Ectodermal cell (in vitro differentiated cells): ENCODE results near the gene MAPK1.
"Not testable (repeated sequence)": the region's sequence is repeated elsewhere in the genome, so short reads cannot be mapped to it uniquely, and the experiment has no call there.

Experiments used
- H3K27ac ChIP-seq: 2 replicates; pipeline ENCODE4 v1.7.0; 2013; ENCODE audit warnings: mild to moderate bottlenecking, low read depth, low read length; ENCODE audit not compliant: insufficient read depth, poor library complexity, severe bottlenecking
- H3K27me3 ChIP-seq: 2 replicates; pipeline ENCODE4 v1.7.0; 2013; ENCODE audit warnings: mild to moderate bottlenecking, low read length; ENCODE audit not compliant: insufficient read depth, control insufficient read depth, poor library complexity, severe bottlenecking
- H3K36me3 ChIP-seq: one replicate; pipeline ENCODE4 v1.7.0; 2013; ENCODE audit warnings: low read length; ENCODE audit not compliant: control insufficient read depth, insufficient read depth
- H3K4me1 ChIP-seq: one replicate; pipeline ENCODE4 v1.7.0; 2013; ENCODE audit warnings: low read length; ENCODE audit not compliant: control insufficient read depth, insufficient read depth
- H3K4me3 ChIP-seq: 2 replicates; pipeline ENCODE4 v1.7.0; 2013; ENCODE audit warnings: low read depth, low read length, control low read depth; ENCODE audit not compliant: insufficient read depth
- H3K9me3 ChIP-seq: 2 replicates; pipeline ENCODE4 v1.7.0; 2013; ENCODE audit warnings: mild to moderate bottlenecking, low read length, moderate library complexity; ENCODE audit not compliant: control insufficient read depth
- WGBS, 2 experiments: methylation state at CpG; one replicate each; pipeline ENCODE4 v1.1.7; 2013; ENCODE audit warnings: missing lambda C conversion rate in 2 of 2; 5-methylcytosine and 5-hydroxymethylcytosine counted together

Gene MAPK1

DNA sequence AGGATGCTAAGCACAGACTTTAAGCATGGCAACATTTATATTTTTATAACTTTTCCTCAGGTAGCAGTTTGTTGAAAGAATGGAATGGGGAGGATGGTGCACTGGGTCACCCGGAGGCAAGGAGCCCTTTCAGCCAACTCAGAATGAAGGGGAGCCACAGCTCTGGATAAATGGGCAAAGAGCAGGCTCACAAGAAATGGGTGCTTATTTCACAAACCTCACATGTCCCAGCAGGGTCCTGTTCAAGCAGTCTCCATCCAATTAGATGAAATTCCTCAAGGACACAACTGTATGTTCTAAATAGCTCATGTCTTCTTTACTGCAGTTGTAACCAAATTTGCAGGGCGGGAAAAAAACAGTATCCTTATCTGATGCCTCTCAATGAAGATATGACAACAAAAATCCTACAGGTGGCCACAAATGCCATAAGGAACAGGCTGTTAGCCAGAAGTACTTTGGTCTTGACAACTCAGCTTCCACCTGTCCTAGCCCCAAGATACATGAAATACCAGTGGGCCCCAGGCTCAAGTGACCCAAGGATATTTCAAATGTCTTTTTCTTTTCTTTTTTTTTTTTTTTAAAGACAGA is 48.2 kb downstream of the MAPK1 start:
- WGBS, 2 experiments, result 88 to 90% methylated on average over 2 of the region's 2 CpGs
- Histone ChIP-seq H3K36me3 (no peaks in the 10 kb centered on the region), H3K27ac (no peak overlapping the region), H3K4me3 (no peak overlapping the region), H3K9me3 (no peaks in the 10 kb centered on the region), H3K27me3 (no peaks in the 10 kb centered on the region), H3K4me1 (peaks cover 13% of the 10 kb centered on the region)

DNA sequence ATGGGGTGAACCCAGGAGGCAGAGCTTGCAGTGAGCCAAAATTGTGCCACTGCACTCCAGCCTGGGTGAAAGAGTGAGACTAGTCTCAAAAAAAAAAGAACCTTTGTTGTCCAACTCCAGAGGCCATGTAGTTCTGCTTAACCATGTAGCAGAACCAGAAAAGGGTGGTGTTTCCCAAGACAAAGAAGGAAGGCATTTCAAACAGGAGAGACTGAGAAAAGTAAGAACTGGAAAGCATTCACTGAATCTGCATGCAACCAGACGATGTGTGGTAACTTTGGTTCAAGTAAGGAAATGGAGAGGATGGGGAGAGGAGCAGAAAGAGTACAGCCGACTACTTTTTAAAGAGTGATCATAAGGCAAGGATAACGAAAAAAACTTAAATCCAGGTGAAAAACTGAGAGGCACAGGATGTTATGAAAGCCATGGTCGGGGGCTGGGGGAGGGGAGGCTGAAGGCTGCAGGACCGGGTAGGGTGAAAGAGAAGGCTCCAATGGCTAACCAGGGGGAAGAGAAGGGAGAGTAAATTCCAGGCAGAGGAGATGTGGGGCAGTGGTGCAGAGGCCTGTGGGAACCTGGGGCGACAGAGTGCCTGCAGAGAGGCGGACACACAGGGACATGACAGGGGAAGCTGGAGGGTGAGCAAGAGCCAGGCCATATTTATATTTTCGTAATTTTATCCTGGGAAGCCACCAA is 48.8 kb downstream of the MAPK1 start:
- Histone ChIP-seq H3K4me1 (peaks cover 13% of the 10 kb centered on the region), H3K27ac (no peak overlapping the region), H3K4me3 (no peak overlapping the region), H3K9me3 (no peaks in the 10 kb centered on the region), H3K27me3 (no peaks in the 10 kb centered on the region), H3K36me3 (no peaks in the 10 kb centered on the region)
- WGBS, 2 experiments, result 64 to 71% methylated on average over 8 of the region's 8 CpGs

DNA sequence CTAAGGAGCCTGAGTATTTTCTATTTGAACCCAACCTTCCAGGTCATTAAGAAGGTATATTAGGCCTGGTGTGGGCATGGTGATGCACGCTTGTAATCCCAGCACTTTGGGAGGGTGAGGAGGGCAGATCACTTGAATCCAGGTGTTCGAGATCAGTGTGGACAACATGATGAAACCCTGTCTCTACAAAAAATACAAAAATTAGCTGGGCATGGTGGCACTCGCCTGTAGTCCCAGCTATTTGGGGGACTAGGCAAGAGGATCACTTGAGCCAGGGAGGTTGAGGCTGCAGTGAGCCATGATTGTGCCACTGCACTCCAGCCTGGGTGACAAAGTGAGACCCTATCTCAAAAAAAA is 50.0 kb downstream of the MAPK1 start:
- H3K36me3 ChIP-seq, H3K4me3 ChIP-seq, H3K27ac ChIP-seq, H3K27me3 ChIP-seq, H3K9me3 ChIP-seq: not testable (repeated sequence)
- H3K4me1 ChIP-seq, result peaks cover 13% of the 10 kb centered on the region
- WGBS, 2 experiments, result 94 to 95% methylated on average over 3 of the region's 3 CpGs

DNA sequence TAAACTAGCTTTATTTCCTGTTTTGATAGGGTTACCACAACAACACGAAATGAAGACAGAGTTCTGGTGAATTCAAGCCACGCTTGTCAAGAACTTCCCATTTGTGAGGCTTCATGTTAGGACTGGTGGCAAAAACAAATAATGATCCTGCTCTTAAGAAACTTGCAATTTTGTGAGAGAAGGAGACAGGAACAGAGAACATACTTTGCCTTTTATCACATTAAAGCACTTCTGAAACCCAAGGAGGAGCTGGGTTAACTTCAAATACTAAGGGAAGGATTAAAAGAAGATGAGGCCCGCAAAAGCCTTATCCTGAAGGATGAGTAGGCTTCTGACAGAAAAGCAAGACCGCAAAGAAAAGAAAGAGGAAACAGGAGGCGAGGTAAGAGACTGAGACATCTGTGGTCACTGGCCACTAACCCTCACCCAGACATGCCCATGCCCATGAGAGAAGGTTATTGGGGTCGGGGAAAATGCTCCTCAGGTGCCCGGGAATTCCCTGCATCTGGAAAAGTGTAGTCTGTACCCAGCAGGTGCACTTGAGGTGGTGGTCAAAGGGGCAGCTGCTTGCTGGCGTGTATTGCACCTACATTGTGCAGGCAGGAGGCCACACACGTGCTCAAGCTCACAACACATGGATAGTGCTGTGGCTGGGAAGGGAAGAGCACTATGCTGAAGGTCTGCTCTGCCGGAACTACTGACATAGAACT is 50.5 kb downstream of the MAPK1 start:
- Histone ChIP-seq H3K9me3 (no peaks in the 10 kb centered on the region), H3K36me3 (no peaks in the 10 kb centered on the region), H3K4me3 (no peak overlapping the region), H3K27me3 (no peaks in the 10 kb centered on the region), H3K27ac (no peak overlapping the region), H3K4me1 (peaks cover 13% of the 10 kb centered on the region)
- WGBS, 2 experiments, result 94 to 95% methylated on average over 10 of the region's 10 CpGs

DNA sequence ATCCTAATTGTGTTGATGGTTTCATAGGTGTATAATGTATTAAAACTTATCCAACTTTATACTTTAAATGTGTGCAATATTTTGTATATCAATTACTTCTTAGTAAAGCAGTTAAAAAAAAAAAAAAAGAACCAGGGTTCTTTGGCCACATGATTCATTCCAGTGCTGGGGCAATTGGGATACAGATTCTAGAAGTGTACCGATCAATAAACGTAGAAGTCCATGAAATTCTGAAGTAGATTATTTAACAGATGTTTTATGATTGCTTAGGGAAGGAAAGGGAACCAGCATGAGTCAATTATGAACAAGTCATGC is 51.0 kb downstream of the MAPK1 start:
- no peaks in the 10 kb centered on the region for H3K9me3 ChIP-seq
- H3K27me3 ChIP-seq, result no peaks in the 10 kb centered on the region
- WGBS, 2 experiments, result 94 to 98% methylated on average over 2 of the region's 2 CpGs
- peaks cover 13% of the 10 kb centered on the region for H3K4me1 ChIP-seq
- no peaks in the 10 kb centered on the region for H3K36me3 ChIP-seq
- H3K27ac ChIP-seq, result no peak overlapping the region
- no peak overlapping the region for H3K4me3 ChIP-seq

DNA sequence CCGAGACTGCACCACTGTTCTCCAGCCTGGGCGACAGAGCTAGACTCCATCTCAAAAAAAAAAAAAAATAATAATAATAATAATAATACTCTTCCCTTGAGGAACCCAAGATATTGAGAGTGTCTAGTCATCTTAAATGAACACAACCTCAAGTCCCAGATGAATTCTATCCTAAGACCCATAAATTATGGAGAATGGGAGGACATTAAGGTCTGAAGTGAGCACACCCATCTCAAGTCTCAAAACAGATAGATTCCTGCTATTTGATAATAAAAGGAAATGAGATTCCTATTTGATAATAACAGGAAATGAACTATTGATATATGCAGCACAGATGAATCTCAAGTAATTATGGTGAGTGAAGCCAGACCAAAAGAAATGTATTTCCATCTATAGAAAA is 51.5 kb downstream of the MAPK1 start:
- H3K36me3 ChIP-seq, result no peaks in the 10 kb centered on the region
- 91 to 100% methylated on average over 1 of the region's 2 CpGs for WGBS, 2 experiments

DNA sequence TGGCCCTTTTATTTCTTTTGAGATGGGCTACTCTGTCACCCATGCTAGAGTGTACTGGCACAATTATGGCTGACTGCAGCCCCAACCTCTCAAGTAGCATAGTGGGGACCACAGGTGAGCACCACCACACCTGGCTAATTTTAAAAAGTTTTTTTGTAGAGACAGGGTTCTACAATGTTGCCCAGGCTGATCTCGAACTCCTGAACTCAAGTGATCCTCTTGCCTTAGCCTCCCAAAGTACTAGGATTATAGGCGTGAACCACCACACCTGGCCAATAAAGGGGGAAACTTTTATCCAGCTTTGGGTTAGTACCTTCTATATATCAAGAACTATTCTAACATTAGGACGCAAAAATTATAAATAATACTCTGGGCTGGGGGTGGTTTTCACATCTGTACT is 52.1 kb downstream of the MAPK1 start:
- no peak overlapping the region for H3K27ac ChIP-seq
- H3K36me3 ChIP-seq, result no peaks in the 10 kb centered on the region
- no peaks in the 10 kb centered on the region for H3K27me3 ChIP-seq
- peaks cover 13% of the 10 kb centered on the region for H3K4me1 ChIP-seq
- no peaks in the 10 kb centered on the region for H3K9me3 ChIP-seq
- WGBS, 2 experiments, result 93 to 97% methylated on average over 3 of the region's 3 CpGs
- no peak overlapping the region for H3K4me3 ChIP-seq

More for the DNA sequence above, 51.5 kb downstream of the MAPK1 start:
- Histone ChIP-seq H3K4me3 (no peak overlapping the region), H3K9me3 (no peaks in the 10 kb centered on the region), H3K27ac (no peak overlapping the region), H3K4me1 (peaks cover 13% of the 10 kb centered on the region), H3K27me3 (no peaks in the 10 kb centered on the region)

DNA sequence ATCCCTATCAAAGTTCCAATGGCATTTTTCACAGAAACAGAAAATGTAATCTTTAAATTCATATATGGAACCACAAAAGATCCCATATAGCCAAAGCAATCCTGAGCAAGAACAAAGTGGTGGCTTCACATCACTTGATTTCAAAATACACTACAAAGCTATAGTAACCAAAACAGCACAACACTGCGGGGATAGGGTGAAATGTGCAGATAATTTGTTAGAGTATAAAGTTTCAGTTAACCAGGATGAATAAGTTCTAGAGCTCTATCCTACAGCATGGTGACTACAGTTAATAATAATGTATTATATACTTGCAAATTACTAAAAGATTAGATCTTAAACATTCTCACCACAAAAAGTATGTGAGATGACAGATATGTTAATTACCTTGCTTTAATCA is 55.5 kb downstream of the MAPK1 start:
- H3K9me3 ChIP-seq, result no peaks in the 10 kb centered on the region
- H3K4me1 ChIP-seq, result no peaks in the 10 kb centered on the region
- no peak overlapping the region for H3K27ac ChIP-seq
- H3K4me3 ChIP-seq, result no peak overlapping the region
- H3K27me3 ChIP-seq, result no peaks in the 10 kb centered on the region
- H3K36me3 ChIP-seq, result peaks cover 5% of the 10 kb centered on the region
- WGBS, 2 experiments, result no CpG with 5 or more reads among the region's 1 CpG

DNA sequence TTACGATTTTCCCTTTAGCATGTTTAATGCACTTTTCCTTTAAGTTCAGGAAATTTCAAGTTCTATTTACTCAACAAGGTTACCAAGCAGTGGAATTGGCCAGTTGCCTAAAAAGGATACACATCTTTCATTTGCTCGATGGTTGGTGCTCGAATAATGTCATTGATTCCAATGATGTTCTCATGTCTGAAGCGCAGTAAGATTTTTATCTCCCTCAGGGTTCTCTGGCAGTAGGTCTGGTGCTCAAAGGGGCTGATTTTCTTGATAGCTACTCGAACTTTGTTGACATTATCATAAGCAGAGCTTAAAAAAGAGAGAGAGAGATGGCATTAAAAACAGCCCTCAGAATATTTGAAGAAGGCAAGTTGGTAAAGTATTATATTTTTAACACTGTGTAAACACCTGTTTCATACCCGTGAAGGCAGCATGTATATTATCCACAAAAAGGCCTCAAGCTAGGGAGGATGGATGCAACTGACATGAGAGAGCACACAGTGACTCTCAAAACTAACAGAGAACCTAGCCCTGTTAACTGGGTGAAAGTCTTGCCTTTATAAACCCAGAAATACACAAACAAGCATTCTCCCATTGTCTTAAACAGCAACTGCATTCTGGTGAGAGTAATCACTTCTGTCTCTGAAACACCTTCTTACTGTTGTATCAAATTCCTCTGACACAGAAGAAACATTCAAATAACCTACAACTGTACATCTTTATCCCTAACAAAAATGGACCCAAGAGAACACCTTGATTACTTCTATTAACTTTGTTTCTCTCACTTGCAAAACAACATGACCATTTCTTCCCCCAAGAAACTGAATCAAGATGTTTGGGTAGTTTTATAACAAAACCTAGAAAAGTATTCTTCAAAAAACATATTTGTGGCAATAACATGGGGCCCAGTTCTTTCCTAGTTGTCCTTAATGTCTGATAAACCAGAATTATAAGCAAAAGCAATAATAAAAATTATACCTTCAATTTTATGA is 59.6 kb downstream of the MAPK1 start:
- 97 to 98% methylated on average over 6 of the region's 6 CpGs for WGBS, 2 experiments

DNA sequence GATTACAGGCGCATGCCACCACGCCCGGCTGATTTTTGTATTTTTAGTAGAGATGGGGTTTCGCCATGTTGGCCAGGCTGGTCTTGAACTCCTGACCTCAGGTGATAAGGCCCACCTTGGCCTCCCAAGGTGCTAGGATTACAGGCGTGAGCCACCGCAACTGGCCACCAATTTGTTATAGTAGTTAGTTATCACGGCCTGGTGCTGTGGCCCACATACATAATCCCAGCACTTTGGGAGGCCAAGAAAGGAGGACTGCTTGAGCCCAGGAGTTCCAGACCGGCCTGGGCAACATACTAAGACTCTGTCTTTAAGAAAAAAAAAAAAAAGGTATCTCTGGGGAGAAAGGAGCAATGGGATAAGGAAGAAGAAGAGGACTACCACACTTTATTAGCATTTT is 62.1 kb downstream of the MAPK1 start:
- H3K27ac ChIP-seq, H3K4me1 ChIP-seq, H3K27me3 ChIP-seq, H3K4me3 ChIP-seq, H3K9me3 ChIP-seq: not testable (repeated sequence)
- H3K36me3 ChIP-seq, result peaks cover 38% of the 10 kb centered on the region
- WGBS, 2 experiments, result 88 to 90% methylated on average over 8 of the region's 8 CpGs

More for the DNA sequence above, 59.6 kb downstream of the MAPK1 start:
- no peaks in the 10 kb centered on the region for H3K4me1 ChIP-seq
- peaks cover 31% of the 10 kb centered on the region for H3K36me3 ChIP-seq
- no peak overlapping the region for H3K4me3 ChIP-seq
- H3K9me3 ChIP-seq, result no peaks in the 10 kb centered on the region
- H3K27ac ChIP-seq, result no peak overlapping the region
- H3K27me3 ChIP-seq, result no peaks in the 10 kb centered on the region
